ENCODE results near the gene FCER1A. TPM values are rescaled to one million over a fixed set of nuclear protein-coding genes. Genes with fewer than 3 reads are reported as not detected.

FCER1A gene
- total and polyA plus RNA-seq, 9 donors, result 0.20 to 9.9 (median 0.65) TPM; not detected in 3

DNA sequence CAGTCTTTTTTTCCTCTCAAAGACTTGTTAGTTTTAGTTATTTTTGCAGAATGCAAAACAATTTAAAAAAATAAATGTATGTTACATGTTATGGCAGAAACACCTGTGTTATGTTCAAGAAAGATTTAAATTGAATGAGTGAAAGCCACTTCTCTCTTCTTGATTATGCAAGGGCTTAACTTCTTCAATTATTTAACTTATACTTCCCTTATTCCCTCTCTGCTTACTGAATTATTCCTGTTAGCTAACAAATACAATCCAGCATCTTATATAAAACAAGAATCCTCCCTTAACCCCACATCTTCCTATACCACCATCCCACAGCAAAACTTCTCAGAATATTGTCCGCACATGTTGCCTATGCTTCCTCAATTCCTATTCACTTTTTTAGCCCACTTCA, 10.7 kb upstream of the FCER1A start:
- Histone ChIP-seq H3K36me3 (no peaks in the 10 kb centered on the region), H3K27ac (no peak overlapping the region), H3K4me3 (no peak overlapping the region), H3K4me1 (ENCODE audit: insufficient read depth) (no peaks in the 10 kb centered on the region), H3K9me3 (no peaks in the 10 kb centered on the region), H3K27me3 (no peaks in the 10 kb centered on the region)
- no peak for DNase-seq
- WGBS, 3 donors, result 91 to 98% (median 96%) methylated on average over 1 of the region's 1 CpG
- TF ChIP-seq EP300 (IDR thresholded peaks at IDR 0.05) (no peak), POLR2A (IDR thresholded peaks at IDR 0.05) (no peak)
- TF ChIP-seq, protein P1, sequence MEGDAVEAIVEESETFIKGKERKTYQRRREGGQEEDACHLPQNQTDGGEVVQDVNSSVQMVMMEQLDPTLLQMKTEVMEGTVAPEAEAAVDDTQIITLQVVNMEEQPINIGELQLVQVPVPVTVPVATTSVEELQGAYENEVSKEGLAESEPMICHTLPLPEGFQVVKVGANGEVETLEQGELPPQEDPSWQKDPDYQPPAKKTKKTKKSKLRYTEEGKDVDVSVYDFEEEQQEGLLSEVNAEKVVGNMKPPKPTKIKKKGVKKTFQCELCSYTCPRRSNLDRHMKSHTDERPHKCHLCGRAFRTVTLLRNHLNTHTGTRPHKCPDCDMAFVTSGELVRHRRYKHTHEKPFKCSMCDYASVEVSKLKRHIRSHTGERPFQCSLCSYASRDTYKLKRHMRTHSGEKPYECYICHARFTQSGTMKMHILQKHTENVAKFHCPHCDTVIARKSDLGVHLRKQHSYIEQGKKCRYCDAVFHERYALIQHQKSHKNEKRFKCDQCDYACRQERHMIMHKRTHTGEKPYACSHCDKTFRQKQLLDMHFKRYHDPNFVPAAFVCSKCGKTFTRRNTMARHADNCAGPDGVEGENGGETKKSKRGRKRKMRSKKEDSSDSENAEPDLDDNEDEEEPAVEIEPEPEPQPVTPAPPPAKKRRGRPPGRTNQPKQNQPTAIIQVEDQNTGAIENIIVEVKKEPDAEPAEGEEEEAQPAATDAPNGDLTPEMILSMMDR (IDR thresholded peaks at IDR 0.05), result no peak
- intact Hi-C loops (cut with DNase I), result no loop called here

DNA sequence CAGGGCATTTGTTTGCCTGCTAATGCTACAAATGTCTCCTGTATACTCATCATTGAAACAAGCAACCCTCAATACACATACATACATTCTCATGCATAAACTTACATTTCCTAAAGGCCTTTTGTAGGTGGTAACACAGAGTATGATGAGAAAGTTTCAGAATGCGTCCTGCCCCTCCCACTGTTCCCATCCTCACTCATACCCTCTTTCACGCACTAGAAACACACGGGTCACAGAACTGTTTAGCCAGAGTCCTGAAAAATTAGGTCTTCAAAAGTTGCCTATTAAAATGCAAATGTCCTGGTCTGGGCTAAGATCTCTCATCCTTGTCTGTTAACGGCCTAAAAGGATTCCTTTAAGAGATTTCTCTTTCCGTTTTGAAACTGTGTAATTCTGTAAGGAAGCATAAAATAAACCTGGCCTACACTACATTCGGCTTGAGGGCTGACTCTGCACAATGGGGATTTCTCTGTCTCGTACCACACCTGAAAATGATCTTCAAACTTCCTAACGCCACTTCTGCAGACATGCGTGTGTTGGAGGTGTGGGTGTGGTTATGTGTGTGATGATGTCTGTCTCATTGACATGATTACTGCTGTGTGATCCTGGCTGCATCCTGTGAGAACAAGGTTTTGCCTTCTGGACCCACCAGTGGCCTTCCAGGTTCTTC, 5.3 kb upstream of the FCER1A start:
- DNase-seq, result no peak
- no peak for TF ChIP-seq POLR2A (IDR thresholded peaks at IDR 0.05)
- TF ChIP-seq EP300 (IDR thresholded peaks at IDR 0.05), result no peak
- intact Hi-C loops (cut with DNase I), result no loop called here
- no peaks in the 10 kb centered on the region for H3K36me3 ChIP-seq
- no peaks in the 10 kb centered on the region for H3K9me3 ChIP-seq
- no peak overlapping the region for H3K4me3 ChIP-seq
- no peaks in the 10 kb centered on the region for H3K4me1 ChIP-seq (ENCODE audit: insufficient read depth)
- no peaks in the 10 kb centered on the region for H3K27me3 ChIP-seq
- no peak overlapping the region for H3K27ac ChIP-seq
- 67 to 79% (median 68%) methylated on average over 9 of the region's 9 CpGs for WGBS, 3 donors

DNA sequence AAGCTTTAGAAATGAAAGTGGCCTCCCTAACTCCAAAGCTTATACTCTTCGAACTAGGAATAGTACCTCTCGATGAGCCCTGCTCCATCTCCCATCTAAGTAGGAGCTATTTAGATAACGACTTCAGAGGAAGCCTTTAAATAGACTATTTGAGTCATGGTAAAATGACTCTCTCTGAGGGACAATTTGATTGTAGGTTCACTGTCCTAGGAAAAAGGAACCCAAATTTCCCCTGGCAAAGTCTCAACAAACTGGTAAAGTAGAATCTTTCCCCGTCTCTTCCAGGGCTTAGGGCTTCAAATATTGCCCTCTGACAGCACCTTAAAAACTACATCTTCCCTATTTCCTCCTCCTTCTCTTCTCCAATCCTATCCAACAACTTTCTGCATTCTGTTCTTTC, 2.0 kb upstream of the FCER1A start:
- Histone ChIP-seq H3K36me3 (no peaks in the 10 kb centered on the region), H3K4me3 (no peak overlapping the region), H3K27me3 (no peaks in the 10 kb centered on the region), H3K27ac (no peak overlapping the region), H3K9me3 (no peaks in the 10 kb centered on the region), H3K4me1 (ENCODE audit: insufficient read depth) (no peaks in the 10 kb centered on the region)
- intact Hi-C loops (cut with DNase I), result no loop called here
- 69 to 78% (median 77%) methylated on average over 4 of the region's 4 CpGs for WGBS, 3 donors
- no peak for DNase-seq
- TF ChIP-seq EP300 (IDR thresholded peaks at IDR 0.05) (no peak), POLR2A (IDR thresholded peaks at IDR 0.05) (no peak)
- TF ChIP-seq, protein P1 (IDR thresholded peaks at IDR 0.05), result no peak

DNA sequence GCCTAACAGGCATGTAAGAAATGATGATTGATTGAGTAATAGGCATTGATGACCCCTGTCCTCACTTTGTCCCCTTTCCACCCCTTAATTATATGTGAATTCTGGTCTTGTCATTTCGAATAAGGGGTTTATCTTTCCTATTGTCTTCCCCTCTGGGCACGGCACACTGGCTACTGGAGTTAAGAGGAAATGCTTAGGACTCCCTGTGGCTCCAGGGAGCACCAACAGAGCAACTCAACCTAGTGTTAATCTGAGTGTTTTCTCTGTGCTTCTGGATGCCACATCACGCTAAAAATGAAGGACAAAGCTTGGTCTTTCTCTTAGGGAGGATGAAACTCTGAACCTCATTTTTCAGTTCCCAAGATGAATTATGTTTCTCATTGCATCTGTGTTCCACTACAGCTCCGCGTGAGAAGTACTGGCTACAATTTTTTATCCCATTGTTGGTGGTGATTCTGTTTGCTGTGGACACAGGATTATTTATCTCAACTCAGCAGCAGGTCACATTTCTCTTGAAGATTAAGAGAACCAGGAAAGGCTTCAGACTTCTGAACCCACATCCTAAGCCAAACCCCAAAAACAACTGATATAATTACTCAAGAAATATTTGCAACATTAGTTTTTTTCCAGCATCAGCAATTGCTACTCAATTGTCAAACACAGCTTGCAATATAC, 5.3 kb downstream of the FCER1A start:
- no peak for DNase-seq
- no peaks in the 10 kb centered on the region for H3K27me3 ChIP-seq
- no peaks in the 10 kb centered on the region for H3K4me1 ChIP-seq (ENCODE audit: insufficient read depth)
- TF ChIP-seq, protein P1 (IDR thresholded peaks at IDR 0.05), result no peak
- TF ChIP-seq EP300 (IDR thresholded peaks at IDR 0.05) (no peak), POLR2A (IDR thresholded peaks at IDR 0.05) (no peak)
- no peaks in the 10 kb centered on the region for H3K9me3 ChIP-seq
- H3K36me3 ChIP-seq, result no peaks in the 10 kb centered on the region
- no peak overlapping the region for H3K27ac ChIP-seq
- WGBS, 3 donors, result 45 to 53% (median 46%) methylated on average over 5 of the region's 5 CpGs
- intact Hi-C loops (cut with DNase I), result no loop called here
- H3K4me3 ChIP-seq, result no peak overlapping the region

DNA sequence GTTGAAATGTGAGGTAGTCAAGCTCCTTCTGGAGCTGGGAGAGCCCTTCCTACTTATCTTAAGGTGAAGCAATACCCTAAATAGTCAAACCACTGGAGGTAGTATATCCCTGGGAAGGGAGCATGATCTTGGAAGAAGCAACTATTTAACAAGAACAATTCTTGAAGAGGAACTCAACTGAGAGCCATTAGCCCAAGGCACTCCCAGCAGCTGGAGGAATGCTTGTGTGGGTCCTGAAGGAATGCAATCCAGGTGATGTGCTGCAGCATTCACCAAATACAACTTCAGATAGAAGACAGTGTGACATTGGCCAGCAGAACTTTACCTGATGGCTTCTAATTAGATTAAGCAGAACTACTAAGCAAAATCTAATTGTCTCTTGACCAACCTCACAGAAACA, 9.5 kb downstream of the FCER1A start:
- H3K27ac ChIP-seq, result no peak overlapping the region
- no peaks in the 10 kb centered on the region for H3K36me3 ChIP-seq
- no peaks in the 10 kb centered on the region for H3K4me1 ChIP-seq (ENCODE audit: insufficient read depth)
- H3K4me3 ChIP-seq, result no peak overlapping the region
- TF ChIP-seq, protein P1 (IDR thresholded peaks at IDR 0.05), result no peak
- TF ChIP-seq EP300 (IDR thresholded peaks at IDR 0.05) (no peak), POLR2A (IDR thresholded peaks at IDR 0.05) (no peak)
- H3K9me3 ChIP-seq, result no peaks in the 10 kb centered on the region
- H3K27me3 ChIP-seq, result no peaks in the 10 kb centered on the region
- no peak for DNase-seq
- intact Hi-C loops (cut with DNase I), result no loop called here
